Activated CD8-positive, alpha-beta T cell treated with anti-CD3 and anti-CD28 coated beads, Interleukin-2, amount 10 ng/mL, durations not matched to agents 7 days and 5 days (primary cell): ENCODE measurements around the gene KRTAP10-1. TPM values are rescaled to one million over a fixed set of nuclear protein-coding genes. Genes with fewer than 3 reads are reported as not detected.

Experiments used
- ATAC-seq: fragments of 150-1000 bp; cut with Tn5 transposase; one replicate; pipeline ENCODE4 v1.10.0; 2021; ENCODE audit warnings: moderate library complexity
- CTCF ChIA-PET: fragments of 350-600 bp; sonication (Branson Sonifier 250); formaldehyde crosslinking; loops from one replicate; lab custom pipeline; 2021; ENCODE audit warnings: antibody characterized with exemption; lab: Charles Lee
- POLR2A ChIA-PET: fragments of 350-600 bp; sonication (Branson Sonifier 250); formaldehyde crosslinking; loops from one replicate; lab custom pipeline; 2021; ENCODE audit warnings: antibody characterized with exemption; lab: Charles Lee
- DNase-seq: peaks from one replicate; pipeline ENCODE4 v3.0.0-alpha.2; 2020
- H3K27ac Mint-ChIP-seq: one replicate; pipeline ENCODE4 v1.8.0; 2021; ENCODE audit warnings: mild to moderate bottlenecking, mixed read lengths
- H3K27me3 Mint-ChIP-seq: one replicate; pipeline ENCODE4 v1.8.0; 2021; ENCODE audit warnings: low read depth, mixed read lengths
- H3K36me3 Mint-ChIP-seq: one replicate; pipeline ENCODE4 v1.8.0; 2021; ENCODE audit warnings: low read depth, mixed read lengths
- H3K4me1 Mint-ChIP-seq: one replicate; pipeline ENCODE4 v1.8.0; 2021; ENCODE audit warnings: low read depth, mixed read lengths
- H3K4me3 Mint-ChIP-seq: one replicate; pipeline ENCODE4 v1.8.0; 2021; ENCODE audit warnings: mild to moderate bottlenecking, mixed read lengths
- H3K9me3 Mint-ChIP-seq: one replicate; pipeline ENCODE4 v1.8.0; 2022; ENCODE audit warnings: mixed read lengths; ENCODE audit not compliant: insufficient read depth
- total RNA-seq, 2 experiments: library from RNA; stranded (reverse); gene quantifications; one replicate each; pipeline ENCODE4 v1.2.3, GENCODE V29; 2021

The KRTAP10-1 gene
- total RNA-seq, 2 experiments from 2014 or later: not detected

- CTCF ChIA-PET: no interaction called here
- no peak overlapping the region for H3K4me3 Mint-ChIP-seq
Measured at GRCh38 chr21:44539046-44539445, 949 bp downstream of the KRTAP10-1 start.

GRCh38 chr21:44537930-44538911 lies 1.8 kb downstream of the KRTAP10-1 start:
- CTCF ChIA-PET: interaction anchor here (1.5 kb wide), 1 partner anchor 256 kb away, joined by 9 read pairs; no protein-coding TSS in a partner anchor
- no peaks in the 10 kb centered on the region for H3K36me3 Mint-ChIP-seq
- DNase-seq (no peak), ATAC-seq (no peak)
- H3K4me3 Mint-ChIP-seq: no peak overlapping the region
- peaks cover 3% of the 10 kb centered on the region for H3K27me3 Mint-ChIP-seq
- POLR2A ChIA-PET: interaction anchor here (0.7 kb wide), 1 partner anchor 602 kb away, joined by 3 read pairs; no protein-coding TSS in a partner anchor
- no peak overlapping the region for H3K27ac Mint-ChIP-seq
- H3K4me1 Mint-ChIP-seq: no peaks in the 10 kb centered on the region
- H3K9me3 Mint-ChIP-seq: no peaks in the 10 kb centered on the region

More at GRCh38 chr21:44539046-44539445, 949 bp downstream of the KRTAP10-1 start:
- H3K9me3 Mint-ChIP-seq: no peaks in the 10 kb centered on the region
- H3K36me3 Mint-ChIP-seq: no peaks in the 10 kb centered on the region
- H3K27me3 Mint-ChIP-seq: peaks cover 3% of the 10 kb centered on the region
- H3K27ac Mint-ChIP-seq: no peak overlapping the region
- POLR2A ChIA-PET: interaction anchor here (0.7 kb wide), 1 partner anchor 601 kb away, joined by 3 read pairs; no protein-coding TSS in a partner anchor
- DNase-seq: no peak
- no peak for ATAC-seq
- H3K4me1 Mint-ChIP-seq: no peaks in the 10 kb centered on the region

GRCh38 chr21:44535963-44536362 lies 4.0 kb downstream of the KRTAP10-1 start:
- Mint-ChIP-seq H3K9me3 (no peaks in the 10 kb centered on the region), H3K4me3 (no peak overlapping the region), H3K36me3 (no peaks in the 10 kb centered on the region), H3K27ac (no peak overlapping the region), H3K4me1 (no peaks in the 10 kb centered on the region), H3K27me3 (peaks cover 3% of the 10 kb centered on the region)
- ATAC-seq: no peak
- no peak for DNase-seq
- ChIA-PET POLR2A (interaction anchor here (0.6 kb wide), 1 partner anchor 21 kb away, joined by 3 read pairs; no protein-coding TSS in a partner anchor), CTCF (interaction anchor here (0.6 to 1.5 kb wide), 3 partner anchors 26 to 83 kb away, joined by 3 to 5 read pairs (median 3); no protein-coding TSS in a partner anchor)

GRCh38 chr21:44534688-44535087 lies 5.3 kb downstream of the KRTAP10-1 start:
- H3K27me3 Mint-ChIP-seq: peaks cover 3% of the 10 kb centered on the region
- H3K9me3 Mint-ChIP-seq: no peaks in the 10 kb centered on the region
- ChIA-PET POLR2A (no interaction called here), CTCF (no interaction called here)
- H3K36me3 Mint-ChIP-seq: no peaks in the 10 kb centered on the region
- H3K27ac Mint-ChIP-seq: no peak overlapping the region
- no peak for ATAC-seq
- H3K4me3 Mint-ChIP-seq: no peak overlapping the region
- no peak for DNase-seq
- no peaks in the 10 kb centered on the region for H3K4me1 Mint-ChIP-seq

GRCh38 chr21:44533891-44534627 lies 5.9 kb downstream of the KRTAP10-1 start:
- CTCF ChIA-PET: no interaction called here
- DNase-seq (no peak), ATAC-seq (no peak)
- Mint-ChIP-seq H3K27me3 (peaks cover 3% of the 10 kb centered on the region), H3K4me3 (no peak overlapping the region), H3K9me3 (no peaks in the 10 kb centered on the region), H3K4me1 (no peaks in the 10 kb centered on the region), H3K36me3 (no peaks in the 10 kb centered on the region), H3K27ac (no peak overlapping the region)
- POLR2A ChIA-PET: no interaction called here

GRCh38 chr21:44533121-44533890 lies 6.7 kb downstream of the KRTAP10-1 start:
- H3K27ac Mint-ChIP-seq: no peak overlapping the region
- CTCF ChIA-PET: no interaction called here
- DNase-seq: no peak
- POLR2A ChIA-PET: no interaction called here
- H3K36me3 Mint-ChIP-seq: no peaks in the 10 kb centered on the region
- H3K9me3 Mint-ChIP-seq: no peaks in the 10 kb centered on the region
- peaks cover 3% of the 10 kb centered on the region for H3K27me3 Mint-ChIP-seq
- no peak for ATAC-seq
- H3K4me1 Mint-ChIP-seq: no peaks in the 10 kb centered on the region
- H3K4me3 Mint-ChIP-seq: no peak overlapping the region

GRCh38 chr21:44532712-44533111 lies 7.3 kb downstream of the KRTAP10-1 start:
- ChIA-PET POLR2A (no interaction called here), CTCF (no interaction called here)
- H3K4me3 Mint-ChIP-seq: no peak overlapping the region
- H3K27ac Mint-ChIP-seq: no peak overlapping the region
- H3K4me1 Mint-ChIP-seq: no peaks in the 10 kb centered on the region
- DNase-seq (no peak), ATAC-seq (no peak)
- peaks cover 3% of the 10 kb centered on the region for H3K27me3 Mint-ChIP-seq
- H3K36me3 Mint-ChIP-seq: no peaks in the 10 kb centered on the region
- H3K9me3 Mint-ChIP-seq: no peaks in the 10 kb centered on the region

GRCh38 chr21:44531606-44532564 lies 8.1 kb downstream of the KRTAP10-1 start:
- POLR2A ChIA-PET: no interaction called here
- Mint-ChIP-seq H3K4me1 (no peaks in the 10 kb centered on the region), H3K9me3 (no peaks in the 10 kb centered on the region), H3K27me3 (peaks cover 3% of the 10 kb centered on the region), H3K4me3 (no peak overlapping the region), H3K36me3 (no peaks in the 10 kb centered on the region), H3K27ac (no peak overlapping the region)
- CTCF ChIA-PET: no interaction called here
- no peak for DNase-seq
- ATAC-seq: no peak

GRCh38 chr21:44530903-44531605 lies 8.9 kb downstream of the KRTAP10-1 start:
- no peak for ATAC-seq
- Mint-ChIP-seq H3K9me3 (no peaks in the 10 kb centered on the region), H3K36me3 (no peaks in the 10 kb centered on the region), H3K4me1 (no peaks in the 10 kb centered on the region), H3K27me3 (peaks cover 3% of the 10 kb centered on the region), H3K27ac (no peak overlapping the region), H3K4me3 (no peak overlapping the region)
- ChIA-PET POLR2A (no interaction called here), CTCF (no interaction called here)
- DNase-seq: no peak

GRCh38 chr21:44530221-44530902 lies 9.6 kb downstream of the KRTAP10-1 start:
- ATAC-seq (no peak), DNase-seq (no peak)
- H3K36me3 Mint-ChIP-seq: no peaks in the 10 kb centered on the region
- no peaks in the 10 kb centered on the region for H3K4me1 Mint-ChIP-seq
- H3K4me3 Mint-ChIP-seq: no peak overlapping the region
- no peaks in the 10 kb centered on the region for H3K9me3 Mint-ChIP-seq
- ChIA-PET CTCF (no interaction called here), POLR2A (no interaction called here)
- H3K27ac Mint-ChIP-seq: no peak overlapping the region
- H3K27me3 Mint-ChIP-seq: peaks cover 3% of the 10 kb centered on the region
